Effector memory CD4-positive, alpha-beta T cell (primary cell): ENCODE measurements around the gene NTN1.
"Not testable (repeated sequence)": the region's sequence is repeated elsewhere in the genome, so short reads cannot be mapped to it uniquely, and the experiment has no call there.

ENCODE experiments used
- DNase-seq, 3 donors: peaks; one replicate each; pipeline ENCODE4 v3.0.0-alpha.2; 2020
- H3K27ac ChIP-seq: 2 replicates; pipeline ENCODE4 v1.7.0; 2013; ENCODE audit warnings: mild to moderate bottlenecking, low read length, moderate library complexity; ENCODE audit not compliant: insufficient read depth, poor library complexity, severe bottlenecking
- H3K27me3 ChIP-seq: replicated peaks from 2 replicates; pipeline ENCODE4 v1.7.0; 2013; ENCODE audit warnings: mild to moderate bottlenecking, low read length; ENCODE audit not compliant: insufficient read depth, control insufficient read depth, poor library complexity, severe bottlenecking
- H3K36me3 ChIP-seq: 2 replicates; pipeline ENCODE4 v1.7.0; 2013; ENCODE audit warnings: mild to moderate bottlenecking, low read length, moderate library complexity; ENCODE audit not compliant: control insufficient read depth, insufficient read depth
- H3K4me1 ChIP-seq: 2 replicates; pipeline ENCODE4 v1.7.0; 2013; ENCODE audit warnings: low read length, mild to moderate bottlenecking; ENCODE audit not compliant: control insufficient read depth, insufficient read depth, poor library complexity, severe bottlenecking
- H3K4me3 ChIP-seq: 2 replicates; pipeline ENCODE4 v1.7.0; 2013; ENCODE audit warnings: low read length, low read depth, mild to moderate bottlenecking; ENCODE audit not compliant: insufficient read depth, poor library complexity, severe bottlenecking
- H3K9me3 ChIP-seq: 2 replicates; pipeline ENCODE4 v1.7.0; 2013; ENCODE audit warnings: mild to moderate bottlenecking, low read length, moderate library complexity; ENCODE audit not compliant: control insufficient read depth

The NTN1 gene

GRCh38 chr17:9104370-9105041 lies 83.2 kb downstream of the NTN1 start:
- H3K4me3 ChIP-seq: no peak overlapping the region
- no peaks in the 10 kb centered on the region for H3K36me3 ChIP-seq
- H3K4me1 ChIP-seq: no peaks in the 10 kb centered on the region
- no peaks in the 10 kb centered on the region for H3K9me3 ChIP-seq
- no peaks in the 10 kb centered on the region for H3K27me3 ChIP-seq
- no peak overlapping the region for H3K27ac ChIP-seq
- DNase-seq: no peak

GRCh38 chr17:9105068-9105868 lies 84.0 kb downstream of the NTN1 start:
- no peak overlapping the region for H3K4me3 ChIP-seq
- H3K27ac ChIP-seq: no peak overlapping the region
- H3K4me1 ChIP-seq: no peaks in the 10 kb centered on the region
- H3K36me3 ChIP-seq: no peaks in the 10 kb centered on the region
- H3K27me3 ChIP-seq: no peaks in the 10 kb centered on the region
- DNase-seq: no peak
- no peaks in the 10 kb centered on the region for H3K9me3 ChIP-seq

DNA sequence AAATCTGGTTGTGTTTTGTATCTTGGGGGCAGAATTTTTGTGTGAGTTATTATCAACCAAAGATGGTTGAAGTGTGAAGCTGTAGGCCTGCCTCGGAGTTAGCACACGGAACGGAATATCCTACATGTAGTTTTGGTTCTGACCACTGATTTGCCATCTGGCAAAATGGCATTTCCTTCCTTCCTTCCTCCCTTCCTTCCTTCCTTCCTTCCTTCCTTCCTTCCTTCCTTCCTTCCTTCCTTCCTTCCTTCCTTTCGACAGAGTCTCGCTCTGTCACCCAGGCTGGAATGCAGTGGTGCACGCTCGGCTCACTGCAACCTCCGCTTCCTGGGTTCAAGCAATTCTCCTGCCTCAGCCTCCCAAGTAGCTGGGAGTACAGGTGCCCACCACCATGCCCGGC lies 85.0 kb downstream of the NTN1 start:
- H3K4me1 ChIP-seq, DNase-seq, H3K4me3 ChIP-seq, H3K27ac ChIP-seq, H3K27me3 ChIP-seq, H3K9me3 ChIP-seq, H3K36me3 ChIP-seq: not testable (repeated sequence)

DNA sequence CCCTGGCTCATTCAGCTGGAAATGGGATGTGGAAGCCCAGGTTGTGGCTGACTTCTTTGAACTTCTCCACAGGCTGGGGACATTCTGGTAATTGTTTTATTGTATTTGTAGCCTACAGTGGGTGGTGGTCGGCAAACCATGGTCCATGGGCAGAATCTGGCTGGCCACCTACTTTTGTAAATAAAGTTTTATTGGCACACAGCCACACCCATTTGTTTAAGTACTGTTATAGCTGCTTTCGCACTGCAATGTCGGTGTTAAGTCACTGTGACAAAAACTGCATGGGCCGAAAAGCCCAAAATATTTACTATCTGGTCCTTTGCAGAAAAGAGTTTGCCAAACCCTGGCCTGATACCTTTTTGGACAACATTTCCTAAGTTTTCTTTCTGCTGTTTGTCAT lies 86.2 kb downstream of the NTN1 start:
- H3K4me1 ChIP-seq: no peaks in the 10 kb centered on the region
- no peaks in the 10 kb centered on the region for H3K9me3 ChIP-seq
- H3K27me3 ChIP-seq: no peaks in the 10 kb centered on the region
- no peaks in the 10 kb centered on the region for H3K36me3 ChIP-seq
- no peak overlapping the region for H3K27ac ChIP-seq
- no peak for DNase-seq
- no peak overlapping the region for H3K4me3 ChIP-seq

GRCh38 chr17:9108146-9108545 lies 86.8 kb downstream of the NTN1 start:
- no peak for DNase-seq
- no peaks in the 10 kb centered on the region for H3K9me3 ChIP-seq

DNA sequence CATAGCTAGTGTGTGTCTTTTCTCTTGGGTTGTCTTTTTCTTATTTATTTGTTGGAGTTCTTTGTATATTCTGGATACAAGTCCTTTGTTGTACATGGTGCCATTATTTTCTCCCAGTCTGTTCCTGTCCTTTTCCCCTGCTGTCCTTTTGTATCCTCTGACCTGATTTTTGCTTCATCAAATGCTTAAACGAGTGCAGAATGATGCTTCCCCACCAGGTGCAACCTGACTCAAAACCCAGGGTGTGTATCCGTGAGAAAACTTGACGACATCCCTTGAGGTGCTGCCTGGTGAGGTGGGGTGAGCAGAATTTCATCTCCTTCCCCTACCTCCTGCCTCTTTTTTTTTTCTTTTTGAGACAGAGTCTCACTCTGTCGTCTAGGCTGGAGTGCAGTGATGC lies 88.6 kb downstream of the NTN1 start:
- no peaks in the 10 kb centered on the region for H3K9me3 ChIP-seq
- no peak for DNase-seq
- H3K36me3 ChIP-seq: no peaks in the 10 kb centered on the region
- H3K27me3 ChIP-seq: no peaks in the 10 kb centered on the region
- H3K27ac ChIP-seq: no peak overlapping the region
- no peak overlapping the region for H3K4me3 ChIP-seq
- no peaks in the 10 kb centered on the region for H3K4me1 ChIP-seq

More at GRCh38 chr17:9108146-9108545, 86.8 kb downstream of the NTN1 start:
- Histone ChIP-seq H3K27me3 (no peaks in the 10 kb centered on the region), H3K36me3 (no peaks in the 10 kb centered on the region), H3K4me3 (no peak overlapping the region), H3K27ac (no peak overlapping the region), H3K4me1 (no peaks in the 10 kb centered on the region)

DNA sequence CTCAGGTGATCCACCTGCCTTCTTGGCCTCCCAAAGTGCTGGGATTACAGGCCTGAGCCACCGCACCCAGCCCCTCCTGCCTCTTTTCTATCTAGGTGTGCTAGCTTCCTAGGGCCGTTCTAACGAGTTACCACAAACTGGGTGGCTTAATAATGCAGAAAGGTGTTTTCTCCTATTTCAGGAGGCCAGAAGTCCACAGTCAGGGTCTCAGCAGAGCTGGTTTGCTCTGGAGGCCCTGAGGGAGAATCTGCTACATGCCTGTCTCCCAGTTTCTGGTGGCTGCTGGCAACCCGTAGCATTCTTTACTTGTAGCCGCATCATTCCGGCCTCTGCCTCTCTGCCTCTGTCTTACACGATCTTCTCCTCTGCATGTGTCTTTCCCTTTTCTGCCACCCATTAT lies 89.2 kb downstream of the NTN1 start:
- no peaks in the 10 kb centered on the region for H3K27me3 ChIP-seq
- H3K27ac ChIP-seq: no peak overlapping the region
- DNase-seq: no peak
- no peaks in the 10 kb centered on the region for H3K36me3 ChIP-seq
- H3K4me3 ChIP-seq: no peak overlapping the region
- no peaks in the 10 kb centered on the region for H3K9me3 ChIP-seq
- H3K4me1 ChIP-seq: peaks cover 3% of the 10 kb centered on the region

DNA sequence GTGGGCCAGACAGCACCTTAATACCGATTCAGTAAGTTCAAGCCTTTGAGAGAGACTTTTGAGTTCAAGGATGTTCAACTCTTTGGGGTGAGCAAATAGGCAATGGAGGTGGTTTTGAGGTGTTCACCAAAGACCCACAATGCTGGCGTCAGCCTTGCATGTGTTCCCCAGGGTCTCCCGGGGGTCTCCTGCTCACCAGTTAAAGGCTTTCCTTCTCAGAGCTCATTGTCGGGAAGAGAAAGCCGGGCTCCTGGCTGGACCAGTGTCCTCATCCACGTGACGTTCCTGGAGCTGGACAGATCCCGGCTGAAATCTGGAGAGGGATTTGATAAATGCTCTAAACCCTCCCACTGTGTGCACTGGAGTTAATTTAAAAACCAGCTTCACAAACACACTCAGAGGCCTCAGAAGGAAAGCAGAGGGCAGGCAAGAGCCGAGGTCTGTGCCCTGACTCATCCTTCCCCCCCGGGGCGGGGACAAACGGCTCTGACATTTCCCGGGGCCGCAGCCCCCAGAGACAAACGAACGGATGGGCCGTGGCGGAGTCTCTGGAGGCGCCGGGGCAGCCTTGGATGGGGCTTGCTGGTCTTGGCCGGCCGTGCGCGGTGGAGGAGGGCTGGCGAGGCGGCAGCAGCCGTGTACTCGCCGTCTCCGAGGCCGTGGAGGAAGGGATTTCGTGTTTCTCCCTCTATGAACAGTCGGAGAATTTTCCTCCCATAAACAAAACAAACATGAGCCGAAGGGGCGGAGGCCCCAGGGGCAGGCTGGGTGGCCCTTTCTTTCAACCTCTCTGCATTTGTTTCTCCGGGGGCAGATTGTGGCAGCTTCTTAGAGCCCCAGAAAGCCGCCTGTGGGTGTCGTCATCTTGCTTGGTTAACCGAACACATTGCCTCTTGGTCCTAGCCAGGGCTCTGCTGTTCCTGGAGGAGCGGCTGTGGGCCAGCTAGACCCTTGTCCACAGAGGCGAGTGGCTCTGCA lies 94.2 kb downstream of the NTN1 start:
- DNase-seq: no peak
- Histone ChIP-seq H3K4me1 (peaks cover 6% of the 10 kb centered on the region), H3K27ac (no peak overlapping the region), H3K27me3 (no peaks in the 10 kb centered on the region), H3K36me3 (no peaks in the 10 kb centered on the region), H3K4me3 (peak overlapping the region; percentile 40), H3K9me3 (no peaks in the 10 kb centered on the region)

GRCh38 chr17:9116311-9116835 lies 95.1 kb downstream of the NTN1 start:
- peaks cover 6% of the 10 kb centered on the region for H3K4me1 ChIP-seq
- no peaks in the 10 kb centered on the region for H3K9me3 ChIP-seq
- H3K27me3 ChIP-seq: no peaks in the 10 kb centered on the region
- H3K36me3 ChIP-seq: no peaks in the 10 kb centered on the region
- no peak for DNase-seq
- no peak overlapping the region for H3K4me3 ChIP-seq
- no peak overlapping the region for H3K27ac ChIP-seq
